ENCODE data around the gene LIMS1.
"Not testable (repeated sequence)": the region's sequence is repeated elsewhere in the genome, so short reads cannot be mapped to it uniquely, and the experiment has no call there.

GRCh38 chr2:108650465-108650864 lies 116.2 kb downstream of the LIMS1 start:
- TF ChIP-seq, protein P1, sequence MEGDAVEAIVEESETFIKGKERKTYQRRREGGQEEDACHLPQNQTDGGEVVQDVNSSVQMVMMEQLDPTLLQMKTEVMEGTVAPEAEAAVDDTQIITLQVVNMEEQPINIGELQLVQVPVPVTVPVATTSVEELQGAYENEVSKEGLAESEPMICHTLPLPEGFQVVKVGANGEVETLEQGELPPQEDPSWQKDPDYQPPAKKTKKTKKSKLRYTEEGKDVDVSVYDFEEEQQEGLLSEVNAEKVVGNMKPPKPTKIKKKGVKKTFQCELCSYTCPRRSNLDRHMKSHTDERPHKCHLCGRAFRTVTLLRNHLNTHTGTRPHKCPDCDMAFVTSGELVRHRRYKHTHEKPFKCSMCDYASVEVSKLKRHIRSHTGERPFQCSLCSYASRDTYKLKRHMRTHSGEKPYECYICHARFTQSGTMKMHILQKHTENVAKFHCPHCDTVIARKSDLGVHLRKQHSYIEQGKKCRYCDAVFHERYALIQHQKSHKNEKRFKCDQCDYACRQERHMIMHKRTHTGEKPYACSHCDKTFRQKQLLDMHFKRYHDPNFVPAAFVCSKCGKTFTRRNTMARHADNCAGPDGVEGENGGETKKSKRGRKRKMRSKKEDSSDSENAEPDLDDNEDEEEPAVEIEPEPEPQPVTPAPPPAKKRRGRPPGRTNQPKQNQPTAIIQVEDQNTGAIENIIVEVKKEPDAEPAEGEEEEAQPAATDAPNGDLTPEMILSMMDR (conservative IDR thresholded peaks at IDR 0.05 in 1 of 2, IDR thresholded peaks at IDR 0.05 in 1 of 2; ENCODE audit: extremely low read depth in 1 of 2, insufficient read depth in 1 of 2, low read depth in 1 of 2, low read length in 2 of 2), result not testable (repeated sequence)
- TF ChIP-seq EZH2 (IDR thresholded peaks at IDR 0.05; ENCODE audit: borderline replicate concordance, low read length), result not testable (repeated sequence)

All from mammary epithelial cell (primary cell).